NCI-H2227 treated with DMSO at 0.1 percent for 48 hours (cell line): ENCODE data around the gene SART1.

Source experiments
- DNase-seq: peaks from one replicate; lab custom pipeline; 2025; lab: John Stamatoyannopoulos, UW

The SART1 gene, protein sequence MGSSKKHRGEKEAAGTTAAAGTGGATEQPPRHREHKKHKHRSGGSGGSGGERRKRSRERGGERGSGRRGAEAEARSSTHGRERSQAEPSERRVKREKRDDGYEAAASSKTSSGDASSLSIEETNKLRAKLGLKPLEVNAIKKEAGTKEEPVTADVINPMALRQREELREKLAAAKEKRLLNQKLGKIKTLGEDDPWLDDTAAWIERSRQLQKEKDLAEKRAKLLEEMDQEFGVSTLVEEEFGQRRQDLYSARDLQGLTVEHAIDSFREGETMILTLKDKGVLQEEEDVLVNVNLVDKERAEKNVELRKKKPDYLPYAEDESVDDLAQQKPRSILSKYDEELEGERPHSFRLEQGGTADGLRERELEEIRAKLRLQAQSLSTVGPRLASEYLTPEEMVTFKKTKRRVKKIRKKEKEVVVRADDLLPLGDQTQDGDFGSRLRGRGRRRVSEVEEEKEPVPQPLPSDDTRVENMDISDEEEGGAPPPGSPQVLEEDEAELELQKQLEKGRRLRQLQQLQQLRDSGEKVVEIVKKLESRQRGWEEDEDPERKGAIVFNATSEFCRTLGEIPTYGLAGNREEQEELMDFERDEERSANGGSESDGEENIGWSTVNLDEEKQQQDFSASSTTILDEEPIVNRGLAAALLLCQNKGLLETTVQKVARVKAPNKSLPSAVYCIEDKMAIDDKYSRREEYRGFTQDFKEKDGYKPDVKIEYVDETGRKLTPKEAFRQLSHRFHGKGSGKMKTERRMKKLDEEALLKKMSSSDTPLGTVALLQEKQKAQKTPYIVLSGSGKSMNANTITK

DNA sequence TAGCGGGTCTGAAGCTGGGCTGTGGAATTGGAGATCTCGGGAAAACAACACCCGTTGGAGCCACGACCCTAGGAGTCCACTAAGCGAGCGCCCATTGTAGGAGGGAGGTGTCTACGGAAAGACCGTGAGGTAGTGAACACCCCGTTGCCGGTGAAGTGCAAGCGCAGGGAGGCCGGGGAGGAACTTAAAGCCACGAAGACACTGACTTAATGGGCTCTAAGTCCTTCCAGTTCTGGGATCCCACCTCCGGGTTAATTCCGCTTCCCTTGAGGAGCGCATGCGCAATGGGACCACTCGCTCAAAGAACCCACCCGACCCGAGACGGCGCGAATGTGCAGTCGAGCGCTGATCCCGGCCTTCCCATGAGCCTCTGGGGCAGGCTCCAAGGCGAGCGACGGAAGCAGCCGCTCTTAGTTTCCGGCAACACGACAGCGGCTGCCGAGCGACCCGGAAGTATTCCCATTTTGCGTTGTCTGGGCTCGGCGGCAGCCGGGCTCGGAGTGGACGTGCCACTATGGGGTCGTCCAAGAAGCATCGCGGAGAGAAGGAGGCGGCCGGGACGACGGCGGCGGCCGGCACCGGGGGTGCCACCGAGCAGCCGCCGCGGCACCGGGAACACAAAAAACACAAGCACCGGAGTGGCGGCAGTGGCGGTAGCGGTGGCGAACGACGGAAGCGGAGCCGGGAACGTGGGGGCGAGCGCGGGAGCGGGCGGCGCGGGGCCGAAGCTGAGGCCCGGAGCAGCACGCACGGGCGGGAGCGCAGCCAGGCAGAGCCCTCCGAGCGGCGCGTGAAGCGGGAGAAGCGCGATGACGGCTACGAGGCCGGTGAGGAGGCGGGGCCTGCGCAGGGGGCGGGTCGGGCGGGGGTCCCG lies at the start of gene SART1:
Gene SART1 (plus strand): TSS at position 468 of the 874 bp plus-strand sequence. CDS start 47 bp downstream, at position 515.
- DNase-seq, result peak; percentile 98

DNA sequence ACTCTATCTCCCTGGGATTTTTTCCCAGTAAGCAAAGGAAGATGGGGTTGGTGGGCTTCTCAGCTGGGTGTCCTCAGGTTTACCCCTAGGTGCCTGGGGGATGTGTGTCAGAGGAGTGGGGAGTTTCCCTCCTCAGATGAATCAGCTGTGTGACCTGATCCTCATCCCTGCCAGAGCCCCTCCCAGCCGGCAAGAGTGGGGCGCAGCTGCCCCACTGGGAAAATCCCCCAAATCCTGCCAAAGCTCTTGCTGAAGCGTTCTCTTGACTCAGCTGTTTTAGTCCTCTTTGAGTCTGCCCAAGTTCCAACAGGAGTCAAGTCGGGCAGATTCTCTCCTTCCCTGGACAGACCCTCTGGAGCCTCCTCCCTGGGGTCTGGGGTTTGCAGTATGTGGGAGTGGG lies 48.7 kb upstream of the SART1 start:
- DNase-seq, result no peak

GRCh38 chr11:65915101-65915820 lies 46.3 kb upstream of the SART1 start:
- no peak for DNase-seq

- no peak for DNase-seq
These were observed 45.7 kb upstream of the SART1 start for GRCh38 chr11:65915821-65916251.

DNA sequence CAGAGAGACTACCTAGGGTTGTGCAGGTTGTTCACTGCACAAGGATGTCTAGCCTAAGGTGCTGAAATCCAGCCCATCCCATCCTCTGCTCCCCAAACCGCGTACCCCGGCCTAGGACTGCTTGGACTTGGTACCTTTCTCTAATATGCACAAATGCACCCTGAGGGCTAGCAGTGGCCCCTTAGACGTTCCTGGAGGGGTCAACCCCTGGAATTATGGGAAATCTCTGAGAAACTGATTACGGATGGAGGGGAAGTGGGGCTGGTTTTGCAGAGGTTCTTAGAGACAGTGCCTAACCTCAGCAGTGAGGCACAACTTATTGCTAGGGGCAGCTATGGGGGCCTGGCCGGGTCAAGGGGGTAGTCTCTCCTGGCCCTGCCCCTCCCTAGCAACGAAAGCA lies 45.1 kb upstream of the SART1 start:
- no peak for DNase-seq

- no peak for DNase-seq
These were observed 44.5 kb upstream of the SART1 start for GRCh38 chr11:65917077-65917433.

- no peak for DNase-seq
These were observed 43.9 kb upstream of the SART1 start for GRCh38 chr11:65917434-65918210.

GRCh38 chr11:65918211-65919140 lies 43.1 kb upstream of the SART1 start, which contains the start of gene C11orf68:
Gene C11orf68 (minus strand): TSS chr11:65919062. CDS start chr11:65919031, 31 bp downstream.
- DNase-seq, result no peak

- DNase-seq, result peak; percentile 97
These were observed 42.4 kb upstream of the SART1 start, which contains the start of gene DRAP1 for GRCh38 chr11:65919141-65919572. Gene DRAP1 (plus strand): TSS chr11:65919426. CDS start chr11:65919502, 76 bp downstream.

DNA sequence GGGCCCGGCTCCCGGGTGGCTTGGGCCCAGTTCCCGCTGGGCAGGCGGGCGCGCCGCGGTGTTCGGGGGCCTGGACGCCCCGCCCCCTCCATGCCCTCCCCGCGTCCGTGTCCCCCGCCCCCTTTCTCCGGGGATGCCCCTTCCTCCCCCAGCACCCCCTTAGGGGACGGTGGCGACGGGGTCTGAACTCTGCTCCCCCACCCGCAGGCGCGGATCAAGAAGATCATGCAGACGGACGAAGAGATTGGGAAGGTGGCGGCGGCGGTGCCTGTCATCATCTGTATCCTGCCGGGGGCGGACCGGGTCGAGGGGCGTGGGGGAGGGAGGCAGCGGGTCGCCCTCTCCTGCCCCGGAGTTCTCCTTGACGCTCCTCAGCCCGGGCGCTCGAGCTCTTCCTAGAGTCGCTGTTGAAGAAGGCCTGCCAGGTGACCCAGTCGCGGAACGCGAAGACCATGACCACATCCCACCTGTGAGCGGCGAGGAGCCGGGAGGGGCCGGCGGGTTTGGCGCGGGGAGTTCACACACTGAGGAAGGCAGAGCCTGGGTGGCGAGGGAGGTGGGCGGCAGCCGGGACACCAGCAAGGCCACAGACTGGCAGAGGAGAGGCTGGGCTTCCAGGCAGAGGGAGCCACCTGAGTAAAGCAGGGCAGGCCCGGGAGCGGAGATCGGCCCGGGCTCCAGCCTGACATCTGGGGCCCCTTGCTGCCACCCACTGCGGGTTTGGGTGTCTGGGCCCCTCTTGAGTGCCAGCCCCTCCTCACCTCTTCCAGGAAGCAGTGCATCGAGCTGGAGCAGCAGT lies 41.8 kb upstream of the SART1 start:
- no peak for DNase-seq

GRCh38 chr11:65920372-65920802 lies 41.1 kb upstream of the SART1 start:
- no peak for DNase-seq

GRCh38 chr11:65921033-65921555 lies 40.4 kb upstream of the SART1 start:
- DNase-seq, result no peak

DNA sequence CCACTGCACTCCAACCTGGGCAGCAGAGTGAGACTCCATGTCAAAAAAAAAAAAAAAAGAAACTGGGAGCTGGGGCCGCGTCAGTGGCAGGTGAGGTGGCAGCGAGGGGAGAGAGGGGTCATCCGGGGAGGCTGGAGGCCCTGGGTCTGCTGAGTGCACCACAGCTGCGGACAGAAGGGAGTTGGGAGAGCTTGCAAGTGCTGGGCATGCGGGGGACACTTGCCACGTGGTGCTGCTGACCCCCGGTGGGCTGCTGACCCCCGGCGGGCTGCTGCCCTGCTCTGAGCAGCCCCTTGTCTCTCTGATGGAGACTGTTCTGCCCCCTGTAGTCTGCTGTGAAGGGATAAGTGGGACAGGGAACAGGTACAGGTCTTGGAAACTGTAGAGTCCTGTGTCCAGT lies 39.7 kb upstream of the SART1 start:
- no peak for DNase-seq

GRCh38 chr11:65922565-65922964 lies 39.0 kb upstream of the SART1 start:
- DNase-seq, result no peak

DNA sequence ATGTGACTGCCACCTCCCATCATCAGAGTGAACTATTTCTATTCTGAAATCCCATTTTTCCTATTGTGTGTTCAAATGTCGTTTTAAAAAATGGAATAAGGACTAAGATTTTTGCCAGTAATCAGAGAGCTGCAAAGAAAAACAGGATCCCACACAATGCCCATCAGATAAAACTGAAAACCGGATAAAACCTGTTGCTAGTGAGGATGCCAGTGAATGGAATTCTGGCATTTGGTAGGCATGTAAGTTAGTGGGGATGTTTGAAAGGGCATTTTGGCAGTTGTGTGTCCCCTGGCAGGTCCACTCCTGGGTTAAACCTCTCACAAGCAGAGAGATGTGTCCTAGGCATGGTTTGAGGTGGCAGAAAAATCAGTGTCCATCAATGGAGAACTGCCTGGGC lies 36.1 kb upstream of the SART1 start:
- DNase-seq, result no peak

GRCh38 chr11:65927904-65928397 lies 33.6 kb upstream of the SART1 start:
- DNase-seq, result no peak

DNA sequence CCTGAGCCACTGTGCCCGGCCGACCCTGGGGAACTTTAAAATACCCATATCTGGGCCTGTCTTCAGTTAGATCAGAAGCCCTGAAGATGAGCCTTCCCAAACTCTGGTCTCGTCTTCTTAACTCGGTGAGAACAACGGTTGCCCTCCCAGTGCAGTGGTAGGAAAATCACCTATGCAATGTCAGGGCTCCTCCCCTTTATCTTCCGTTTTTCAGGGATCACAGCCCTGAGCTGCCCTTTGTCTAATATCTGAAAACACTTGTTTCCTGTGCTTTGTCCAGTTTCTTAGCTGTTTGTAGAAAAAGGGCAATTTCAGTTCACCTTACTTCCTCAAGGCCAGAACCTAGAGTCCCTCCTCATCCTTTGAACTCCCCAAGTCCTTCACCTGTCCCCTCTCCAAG lies 32.9 kb upstream of the SART1 start:
- no peak for DNase-seq
